GM20431 (cell line): Measurements from ENCODE around the gene DOCK1.

ENCODE experiments used
- in situ Hi-C: fragments of 300-500 bp; cut with MseI, MboI; formaldehyde crosslinking; loops from one replicate; pipeline ENCODE4 v1.15.0; 2020; ENCODE audit warnings: low sequenced_read_pairs; ENCODE audit not compliant: unreplicated experiment

The DOCK1 gene

DNA sequence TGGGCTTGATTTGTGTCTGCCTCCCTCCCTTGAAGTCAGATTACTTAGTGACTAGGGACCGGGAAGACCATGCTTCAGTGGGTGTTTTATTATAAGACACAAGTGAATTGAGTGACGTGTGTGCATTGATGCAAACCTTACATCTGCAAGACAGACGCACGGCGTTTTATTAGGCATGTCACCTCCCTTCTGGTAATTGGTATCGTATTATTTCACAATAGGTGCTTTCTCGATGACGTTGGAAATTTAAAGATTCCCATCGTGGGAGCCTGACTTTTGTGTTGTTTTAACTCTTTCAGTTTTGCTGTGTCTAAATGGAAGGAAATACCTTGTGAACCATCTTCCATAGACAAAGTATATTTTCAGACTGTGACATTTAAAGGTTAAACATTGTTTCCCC, 158.5 kb downstream of the DOCK1 start:
- in situ Hi-C loops, result no loop called here

DNA sequence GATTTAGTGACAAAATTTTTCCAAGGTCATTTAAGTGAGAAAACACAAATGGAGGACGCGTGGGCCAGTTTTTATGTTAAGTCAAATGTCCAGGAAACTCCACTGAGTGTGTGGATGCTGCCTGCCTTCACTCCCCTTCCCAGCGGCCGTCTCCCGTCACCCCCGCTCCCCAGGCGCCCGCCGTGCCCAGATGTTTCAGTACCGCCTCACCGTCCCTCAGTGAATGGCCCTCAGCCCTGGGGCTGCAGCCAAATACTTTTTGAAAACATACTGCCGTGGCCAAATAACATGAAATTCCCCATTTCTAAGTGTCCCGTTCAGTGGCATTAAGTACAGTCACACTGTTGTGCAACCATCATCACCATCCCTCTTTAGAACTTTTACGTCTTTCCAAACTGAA, 159.2 kb downstream of the DOCK1 start:
- in situ Hi-C loops, result no loop called here

DNA sequence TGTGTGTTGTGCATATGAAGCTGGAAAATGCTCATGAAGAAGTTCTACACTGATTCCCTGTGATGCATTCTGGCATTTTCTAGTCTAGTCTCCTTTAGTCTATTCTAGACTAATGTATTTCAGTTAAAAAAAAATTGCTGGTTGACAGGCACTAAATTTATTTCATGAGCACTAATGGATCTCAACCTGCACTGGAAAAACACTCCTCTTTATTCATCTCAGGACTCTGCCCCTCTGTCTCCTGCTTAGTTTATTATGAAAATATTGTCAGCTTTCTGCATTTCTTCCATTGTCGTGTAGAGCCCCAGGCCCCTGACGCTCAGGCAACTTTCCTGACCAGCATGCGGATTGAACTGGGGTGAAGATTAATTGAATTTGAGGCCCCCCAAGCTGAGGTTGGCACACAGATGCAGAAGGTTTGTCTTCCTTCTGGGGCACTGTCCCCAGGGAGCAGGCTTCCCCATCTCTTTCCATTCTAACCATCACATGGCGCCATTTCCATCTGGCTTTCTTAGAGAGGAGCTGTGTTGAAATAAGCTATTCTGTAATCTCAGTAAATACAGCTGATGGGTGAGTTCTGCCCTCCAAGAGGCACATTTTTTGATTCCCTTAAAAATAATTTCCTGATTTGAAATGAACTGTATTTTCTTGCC, 162.4 kb downstream of the DOCK1 start:
- in situ Hi-C loops, result no loop called here

DNA sequence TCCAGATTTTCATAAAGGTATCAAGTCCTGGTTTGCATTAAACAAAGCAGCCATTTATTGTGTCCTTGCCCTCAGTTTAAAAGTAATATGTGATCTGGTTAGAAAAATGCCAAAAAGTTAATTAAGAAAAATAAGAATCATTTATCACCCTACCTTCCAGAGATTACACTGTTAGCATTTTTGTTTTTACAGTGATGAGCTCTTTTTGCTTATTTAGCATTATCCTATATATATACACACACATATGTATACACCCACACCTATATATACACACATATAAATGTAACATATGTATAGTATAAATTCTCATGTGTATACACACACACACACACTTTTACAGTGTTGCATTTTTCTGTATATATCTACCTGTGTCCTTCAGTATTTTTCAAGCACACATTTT, 163.3 kb downstream of the DOCK1 start:
- in situ Hi-C loops, result no loop called here

DNA sequence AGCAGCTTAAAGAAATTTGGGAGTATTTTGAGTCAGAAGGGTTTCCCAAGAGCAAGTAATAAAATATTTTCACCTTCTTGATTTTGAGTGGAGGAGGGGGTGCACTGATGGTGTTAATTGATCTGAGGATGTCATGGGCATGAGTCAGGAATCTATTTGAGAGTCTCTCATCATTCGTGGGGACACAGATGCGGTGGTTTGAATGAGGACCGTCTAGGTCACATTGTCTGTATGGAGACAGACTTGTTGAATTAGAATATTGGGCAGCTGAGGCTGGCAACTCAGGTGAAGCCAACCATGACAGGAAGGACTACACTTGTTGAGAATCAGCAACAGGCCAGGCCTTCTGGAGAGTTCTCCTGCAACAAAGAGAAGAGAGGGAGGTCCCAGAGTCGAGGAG, 164.2 kb downstream of the DOCK1 start:
- in situ Hi-C loops, result no loop called here

DNA sequence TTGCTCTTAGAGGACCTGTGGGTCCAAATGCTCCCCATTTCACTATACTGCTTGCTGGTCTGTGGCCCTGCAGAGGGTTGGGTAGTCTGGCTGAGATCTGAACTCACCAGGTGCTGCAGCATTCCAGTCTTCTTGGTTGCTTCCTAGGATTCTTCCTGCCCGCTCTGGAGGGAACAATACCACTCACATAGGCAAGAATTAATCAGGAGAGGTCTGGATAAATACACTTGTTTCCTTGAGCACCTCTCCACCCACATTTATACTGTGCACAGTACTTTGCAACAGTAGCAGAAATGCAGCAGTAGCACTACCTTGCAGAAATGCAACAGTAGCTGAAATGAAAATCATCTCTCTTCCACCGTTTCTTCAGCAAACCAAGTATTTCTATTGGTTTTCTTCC, 165.9 kb downstream of the DOCK1 start:
- in situ Hi-C loops, result no loop called here

DNA sequence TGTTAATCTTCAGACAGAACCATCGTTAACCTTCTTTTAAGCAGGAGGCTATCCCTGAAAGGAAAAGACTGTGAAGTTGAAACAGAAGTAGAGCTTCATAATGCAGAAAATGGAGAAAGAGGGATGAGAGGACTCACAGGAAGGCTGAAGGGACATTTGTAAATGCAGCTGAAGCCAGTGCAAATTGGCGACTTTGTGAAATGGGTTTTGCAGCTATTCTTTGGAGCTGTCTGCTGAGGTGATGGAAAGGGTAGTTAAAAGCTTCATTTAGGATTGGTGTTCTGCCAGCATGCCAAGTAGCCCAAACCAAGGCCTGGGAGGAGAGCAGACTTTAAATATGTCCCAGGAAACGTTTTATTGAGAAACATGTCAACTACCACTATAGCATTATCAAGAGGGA, 168.4 kb downstream of the DOCK1 start:
- in situ Hi-C loops, result no loop called here

DNA sequence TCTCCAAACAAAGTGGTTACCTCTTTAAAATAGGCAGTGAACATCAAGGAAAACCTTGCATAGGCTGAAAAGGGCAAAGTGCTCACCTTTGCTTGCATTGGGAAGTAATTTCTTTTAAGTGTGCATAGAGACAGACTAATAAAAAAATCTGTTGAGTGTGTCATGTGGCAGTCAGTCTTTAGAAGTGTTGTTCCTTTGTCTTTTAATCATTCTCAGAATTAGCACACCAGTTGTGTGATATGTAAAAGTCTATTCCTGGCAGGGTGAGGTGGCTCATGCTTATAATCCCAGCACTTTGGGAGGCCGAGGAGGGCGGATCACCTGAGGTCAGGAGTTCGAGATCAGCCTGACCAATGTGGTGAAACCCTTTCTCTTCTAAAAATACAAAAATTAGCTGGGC, 174.2 kb downstream of the DOCK1 start:
- in situ Hi-C loops, result no loop called here

DNA sequence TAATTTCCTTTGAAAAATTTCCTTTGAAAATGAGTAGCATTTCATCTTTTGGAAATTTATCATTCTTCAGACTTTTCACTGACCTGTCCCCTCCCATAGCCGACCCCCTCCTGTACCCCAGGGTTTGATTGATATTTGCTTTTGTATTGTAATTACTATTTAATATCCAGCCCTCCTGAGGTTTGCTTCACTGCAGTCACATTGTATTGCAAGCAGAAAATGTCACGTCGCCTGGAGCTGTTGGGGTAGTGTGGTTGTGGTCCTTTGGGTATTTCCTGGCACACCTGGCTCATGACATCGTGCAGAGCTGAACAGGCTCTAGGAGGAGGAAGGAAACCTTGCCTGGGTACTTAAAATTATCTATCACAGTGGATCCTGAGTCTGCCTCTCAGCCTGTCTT, 175.1 kb downstream of the DOCK1 start:
- in situ Hi-C loops, result no loop called here

DNA sequence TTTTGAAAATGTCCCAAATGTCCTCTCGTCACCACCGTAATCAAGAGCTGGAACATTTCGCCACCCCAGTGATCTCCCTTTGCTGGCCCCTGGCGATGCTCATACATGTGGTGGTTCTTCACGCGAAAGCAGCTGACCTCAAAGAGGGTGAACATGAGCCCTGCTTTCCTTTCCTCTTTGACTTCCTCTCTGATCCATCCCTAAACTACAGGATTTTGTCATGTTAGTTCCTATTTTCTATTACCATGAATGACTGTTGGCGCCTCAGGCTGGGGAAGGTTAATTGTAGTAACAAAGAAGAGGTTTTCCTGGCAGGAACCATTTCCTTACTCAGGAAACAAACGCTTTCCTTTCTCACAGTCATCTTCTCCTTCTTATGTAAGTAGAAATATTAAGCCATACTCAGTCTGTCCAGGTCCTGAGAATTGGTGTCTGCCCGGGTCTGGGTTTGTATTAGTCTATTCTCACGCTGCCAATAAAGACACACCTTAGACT, 176.7 kb downstream of the DOCK1 start:
- in situ Hi-C loops, result no loop called here

DNA sequence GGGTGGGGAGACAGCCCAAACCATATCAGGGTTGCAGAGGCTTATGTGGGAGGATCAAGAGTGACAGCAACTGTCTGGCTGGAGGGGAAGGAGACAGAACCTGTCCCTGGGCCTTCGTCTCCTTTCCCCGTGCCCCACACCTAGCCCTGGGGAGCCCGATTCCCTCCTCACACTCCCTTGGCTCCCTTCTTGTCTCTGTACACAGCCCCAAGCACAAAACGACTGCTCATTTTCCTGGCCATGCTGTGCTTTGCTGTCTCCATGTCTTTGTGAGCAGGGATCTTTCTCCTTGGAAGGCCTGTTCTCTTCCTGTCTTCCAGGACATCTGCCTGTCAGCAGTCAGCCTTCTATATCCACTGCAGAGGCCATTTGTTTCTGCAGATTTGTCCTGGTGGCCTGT, 177.4 kb downstream of the DOCK1 start:
- in situ Hi-C loops, result no loop called here

DNA sequence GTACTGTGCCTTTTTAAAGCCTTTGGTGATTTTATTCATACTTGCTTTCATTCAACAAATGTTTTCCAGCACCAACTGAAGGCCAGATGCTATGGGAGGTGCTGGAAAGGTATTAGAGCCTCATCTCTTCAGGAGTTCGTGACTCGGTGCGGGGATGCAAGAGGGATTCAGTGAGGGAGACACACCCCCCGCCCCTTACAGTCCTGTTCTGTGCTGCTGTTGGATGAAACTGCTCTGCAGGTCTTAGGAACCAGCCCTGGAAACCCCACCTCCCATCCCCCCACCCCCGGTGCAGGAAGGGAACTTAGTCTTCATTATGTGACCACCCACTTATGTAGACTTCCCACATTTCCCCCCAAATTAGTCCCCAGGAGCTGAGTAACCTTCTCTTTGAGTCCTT, 180.7 kb downstream of the DOCK1 start:
- in situ Hi-C loops, result no loop called here

DNA sequence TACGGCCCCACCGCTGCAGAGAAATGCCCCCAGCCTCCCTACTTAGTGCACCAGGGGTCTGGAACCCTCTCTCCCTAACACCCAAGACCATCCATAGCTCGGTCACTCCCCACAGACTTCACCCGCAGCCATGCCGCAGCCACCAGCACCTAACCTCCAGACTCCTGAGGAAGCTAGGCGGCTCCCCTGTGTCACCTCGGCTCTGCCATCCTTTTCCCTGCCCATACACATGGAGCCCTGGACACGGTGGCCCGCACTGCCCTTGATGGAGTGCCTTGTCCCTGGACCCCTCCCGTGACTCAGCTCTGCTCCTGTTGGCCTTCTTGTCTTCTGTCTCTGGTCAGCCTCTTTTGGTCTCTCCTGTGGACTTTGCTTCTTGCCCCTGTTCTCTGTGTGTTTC, 183.7 kb downstream of the DOCK1 start:
- in situ Hi-C loops, result no loop called here

DNA sequence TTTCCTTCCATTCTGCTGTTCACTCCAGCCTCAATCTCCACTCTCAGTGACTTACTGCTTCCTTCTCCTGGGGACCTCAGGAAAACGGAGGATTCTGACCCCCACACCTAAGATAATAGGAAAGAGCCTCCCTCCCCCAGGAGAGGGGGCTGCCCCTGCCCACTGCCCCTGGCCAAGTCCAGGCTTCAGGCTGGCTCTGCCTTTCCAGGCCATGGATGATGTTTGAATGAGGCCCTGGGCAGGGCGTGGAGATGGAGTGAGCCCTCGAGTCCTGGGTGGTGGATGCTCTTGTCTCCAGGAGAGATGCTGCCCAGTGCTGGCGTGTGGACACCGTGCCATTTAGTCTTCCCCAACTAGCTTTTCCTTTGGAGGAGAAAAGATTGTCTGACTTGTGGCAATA, 184.2 kb downstream of the DOCK1 start:
- in situ Hi-C loops, result no loop called here

DNA sequence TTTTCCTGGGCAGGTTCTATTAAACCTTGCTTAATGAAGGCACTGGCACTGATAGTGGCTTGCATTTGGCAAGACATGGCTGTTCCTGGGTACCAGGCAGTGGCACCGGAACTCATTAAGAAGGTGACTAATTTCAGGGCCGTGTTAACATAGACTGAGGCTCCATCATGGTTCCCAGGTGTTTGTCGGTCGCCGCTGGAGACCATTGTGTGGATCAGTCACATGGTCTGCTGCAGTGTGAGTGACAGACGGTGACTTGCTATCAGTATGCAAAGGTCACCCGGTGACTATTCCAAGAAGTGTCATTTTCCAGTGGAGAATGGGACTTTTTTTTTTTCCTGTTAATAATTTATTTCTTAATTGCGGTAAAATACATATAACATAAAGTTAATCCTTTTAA, 184.9 kb downstream of the DOCK1 start:
- in situ Hi-C loops, result no loop called here

DNA sequence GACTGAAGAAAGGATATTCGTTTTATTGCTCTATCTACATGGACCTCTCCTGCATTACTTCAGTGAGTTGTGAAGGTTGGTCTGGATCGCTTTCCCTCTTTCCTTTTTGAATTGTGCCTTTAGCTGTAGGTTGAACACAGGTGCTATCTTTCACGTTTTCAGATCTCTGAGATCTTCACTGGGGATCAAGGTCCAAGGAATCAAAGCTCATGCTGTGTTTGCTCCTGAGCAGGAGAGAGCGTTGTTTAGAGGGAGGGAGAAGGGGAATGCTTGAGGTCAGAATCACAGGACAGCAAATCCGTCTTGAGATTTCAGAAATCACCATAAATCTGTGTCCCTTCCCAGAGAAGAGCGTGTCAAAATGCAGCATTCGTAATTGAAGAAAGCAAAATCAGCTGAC, 186.1 kb downstream of the DOCK1 start:
- in situ Hi-C loops, result no loop called here

DNA sequence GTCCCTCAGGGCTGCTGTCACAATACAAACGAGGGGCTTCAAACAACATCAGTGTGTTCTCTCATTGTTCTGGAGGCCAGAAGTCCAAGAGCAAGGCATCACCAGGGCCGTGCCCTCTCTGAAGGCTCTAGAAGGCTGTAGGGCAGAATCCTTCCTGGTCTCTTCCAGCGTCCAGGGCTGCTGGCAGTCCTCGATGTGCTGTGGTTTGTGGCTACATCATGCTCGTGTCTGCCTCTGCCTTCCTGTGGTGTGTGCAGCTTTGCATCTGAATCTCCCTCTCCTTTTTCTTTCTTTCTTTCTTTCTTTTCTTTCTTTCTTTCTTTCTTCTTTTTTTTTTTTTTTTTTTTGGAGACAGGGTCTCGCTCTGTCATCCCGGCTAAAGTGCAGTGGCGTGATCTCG, 187.7 kb downstream of the DOCK1 start:
- in situ Hi-C loops, result no loop called here

DNA sequence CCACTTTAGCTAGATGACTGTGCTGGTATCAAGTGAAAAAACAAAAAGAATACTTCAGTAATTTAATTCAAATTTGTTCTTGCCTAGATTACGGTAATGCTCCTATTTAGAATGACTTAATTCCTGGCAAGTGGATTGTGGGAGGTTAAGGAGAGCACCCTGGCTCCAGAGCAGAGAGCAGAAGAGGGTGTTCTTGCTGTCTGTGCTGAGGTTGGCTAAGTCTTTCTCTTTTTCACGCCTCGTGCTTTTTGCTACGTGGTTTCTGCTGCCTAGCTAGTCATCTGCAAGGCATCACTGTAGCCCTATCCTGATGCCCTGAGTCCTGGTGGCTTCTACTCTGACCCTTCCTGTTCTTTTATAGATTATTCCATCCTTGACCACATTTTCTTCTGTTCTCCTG, 189.8 kb downstream of the DOCK1 start:
- in situ Hi-C loops, result no loop called here

DNA sequence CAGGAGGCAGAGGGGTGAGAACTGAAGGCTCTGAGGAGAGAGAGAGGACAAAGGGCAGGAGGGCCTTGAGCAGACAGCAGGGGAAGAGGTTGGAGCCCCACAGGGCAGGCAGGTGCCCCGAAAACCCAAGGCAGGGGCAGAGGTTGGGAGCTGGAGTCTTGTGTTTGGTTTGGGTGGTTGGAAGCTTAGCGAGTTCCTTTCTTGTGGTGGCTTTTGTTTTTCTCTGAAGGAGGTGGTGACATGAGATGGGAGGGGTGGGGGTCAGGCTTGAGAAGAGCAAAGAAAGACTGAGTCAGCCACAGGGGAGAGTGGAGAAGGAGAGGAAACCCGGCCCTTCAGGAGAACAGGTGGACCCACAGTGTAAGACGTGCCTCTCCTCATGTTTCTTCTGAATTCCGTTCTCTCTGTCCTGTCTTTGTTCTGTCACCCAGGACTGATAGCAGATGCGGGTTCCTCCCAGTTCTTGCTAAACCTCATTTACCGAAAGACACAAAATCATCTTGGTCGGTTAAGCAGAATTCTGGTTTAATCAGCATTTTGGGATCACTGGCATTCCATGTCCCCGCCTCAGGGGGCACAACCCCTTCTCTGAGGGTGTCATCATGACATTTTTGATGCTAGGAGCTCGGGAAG, 195.9 kb downstream of the DOCK1 start:
- in situ Hi-C loops, result no loop called here

DNA sequence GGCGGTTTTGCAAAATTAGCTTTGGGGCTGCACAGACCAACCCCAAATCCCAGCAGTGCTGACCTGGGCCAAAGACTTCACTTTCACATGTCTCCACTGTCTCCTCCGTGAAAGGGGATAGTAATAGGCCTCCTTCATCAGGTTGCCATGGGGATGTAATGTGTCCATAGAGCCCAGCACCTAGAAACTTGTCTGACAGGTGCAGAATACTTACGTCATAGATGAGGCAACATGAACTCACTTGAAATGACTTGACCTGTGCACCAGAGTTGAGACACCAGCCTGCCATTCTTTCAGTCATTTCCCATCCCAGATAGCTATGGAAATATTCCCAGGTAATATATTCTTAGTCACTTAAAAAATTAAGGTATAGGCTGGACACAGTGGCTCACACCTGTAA, 196.9 kb downstream of the DOCK1 start:
- in situ Hi-C loops, result no loop called here

DNA sequence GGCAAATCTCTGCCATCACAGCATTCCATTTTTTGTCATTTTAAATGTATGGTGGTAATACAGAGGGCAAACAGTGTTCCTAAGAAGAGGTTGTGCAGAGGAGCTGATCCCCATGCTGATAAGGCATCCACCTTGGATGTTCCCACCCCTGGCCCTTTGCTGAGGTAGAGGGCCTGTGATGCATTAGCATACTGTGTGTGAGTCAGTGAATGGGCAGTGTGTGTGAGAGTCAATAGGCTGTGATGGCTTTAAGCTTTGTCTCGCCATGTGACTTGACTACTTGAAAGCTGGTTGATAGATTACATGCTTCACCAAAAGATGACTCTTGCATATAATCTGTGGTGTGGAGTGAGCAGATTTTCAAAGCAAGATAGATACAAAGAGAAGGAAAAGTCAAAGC, 209.9 kb downstream of the DOCK1 start:
- in situ Hi-C loops, result no loop called here

DNA sequence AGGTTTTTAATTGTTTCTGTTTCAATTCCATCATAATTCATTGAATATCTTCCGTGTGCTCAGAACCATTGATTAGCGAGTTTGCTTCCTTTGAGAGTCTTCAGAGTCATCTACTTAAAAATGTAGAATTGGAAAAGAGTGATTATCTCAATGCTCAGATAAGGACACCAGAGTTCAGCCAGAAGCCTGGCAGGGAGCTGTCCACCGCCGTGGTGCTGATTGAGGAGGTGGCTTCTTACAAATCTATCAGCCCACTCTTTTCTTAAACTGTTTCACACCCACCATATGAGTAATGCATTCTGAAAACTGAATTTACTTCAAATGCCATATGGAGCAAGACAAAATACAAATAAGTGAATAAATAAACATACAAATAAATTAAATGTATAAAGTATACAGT, 211.9 kb downstream of the DOCK1 start:
- in situ Hi-C loops, result no loop called here
